A549 (cell line): ENCODE results near the gene RBKS.

Source experiments
- CHD2 ChIP-seq: fragments of 150-350 bp; IDR thresholded peaks from 2 replicates; pipeline ENCODE4 v1.6.1; 2014; ENCODE audit warnings: low read length; ENCODE audit not compliant: partially characterized antibody
- CTCF ChIP-seq: fragments of >200 bp; sonication (Bioruptor Twin); formaldehyde crosslinking; IDR thresholded peaks from 3 replicates; pipeline ENCODE4 v1.5.1; 2016
- MYC ChIP-seq: IDR thresholded peaks from 2 replicates; pipeline ENCODE4 v1.6.1; 2012; ENCODE audit warnings: mild to moderate bottlenecking, inconsistent platforms, low read length, improper control_type of control experiment, borderline replicate concordance
- POLR2A ChIP-seq: IDR thresholded peaks from 2 replicates; pipeline ENCODE4 v1.6.1; 2012; ENCODE audit warnings: mild to moderate bottlenecking, low read length
- RAD21 ChIP-seq, 2 experiments: fragments of >200 bp in 1 of 2; sonication (Bioruptor Twin) in 1 of 2; formaldehyde crosslinking in 1 of 2; IDR thresholded peaks in 1 of 2; conservative IDR thresholded peaks in 1 of 2; 2 replicates in 1 of 2; 3 replicates in 1 of 2; pipeline ENCODE4 v1.6.1; 2012 to 2018; ENCODE audit warnings: inconsistent platforms in 1 of 2

GRCh38 chr2:27746325-27746724, 143.9 kb downstream of the RBKS start:
- TF ChIP-seq POLR2A: no peak
- TF ChIP-seq CHD2: no peak
- no peak for TF ChIP-seq CTCF
- no peak for TF ChIP-seq RAD21 (conservative IDR thresholded peaks at IDR 0.05 in 1 of 2, IDR thresholded peaks at IDR 0.05 in 1 of 2)
- TF ChIP-seq MYC: no peak
